HG02678 (cell line): ENCODE results near the gene RFTN2.
"Not testable (repeated sequence)": the region's sequence is repeated elsewhere in the genome, so short reads cannot be mapped to it uniquely, and the experiment has no call there.

ENCODE experiments used
- ATAC-seq: cut with Tn5 transposase; IDR thresholded peaks from one replicate; pipeline ENCODE4 v1.9.1; 2021; ENCODE audit warnings: mild to moderate bottlenecking, moderate library complexity; ENCODE audit not compliant: unreplicated experiment

Gene RFTN2

GRCh38 chr2:197675711-197676188 is 363 bp upstream of the RFTN2 start:
- no peak for ATAC-seq

- no peak for ATAC-seq
These were observed 796 bp downstream of the RFTN2 start for GRCh38 chr2:197674591-197674990.

GRCh38 chr2:197674060-197674459 is 1.3 kb downstream of the RFTN2 start:
- ATAC-seq: no peak

- no peak for ATAC-seq
These were observed 1.8 kb downstream of the RFTN2 start for GRCh38 chr2:197673606-197674005.

- ATAC-seq: no peak
These were observed 2.3 kb downstream of the RFTN2 start for GRCh38 chr2:197673106-197673505.

GRCh38 chr2:197672371-197672893 is 3.0 kb downstream of the RFTN2 start:
- no peak for ATAC-seq

GRCh38 chr2:197669077-197669476 is 6.3 kb downstream of the RFTN2 start:
- no peak for ATAC-seq

GRCh38 chr2:197668296-197668695 is 7.1 kb downstream of the RFTN2 start:
- no peak for ATAC-seq

GRCh38 chr2:197666277-197666676 is 9.1 kb downstream of the RFTN2 start:
- no peak for ATAC-seq

- ATAC-seq: no peak
These were observed 13.8 kb downstream of the RFTN2 start for GRCh38 chr2:197661626-197662025.

- ATAC-seq: no peak
These were observed 17.8 kb downstream of the RFTN2 start for GRCh38 chr2:197657562-197657961.

- ATAC-seq: no peak
These were observed 27.3 kb downstream of the RFTN2 start for GRCh38 chr2:197647961-197648690.

- no peak for ATAC-seq
These were observed 33.7 kb downstream of the RFTN2 start for GRCh38 chr2:197641666-197642065.

- ATAC-seq: not testable (repeated sequence)
These were observed 34.7 kb downstream of the RFTN2 start for GRCh38 chr2:197640571-197641122.

- no peak for ATAC-seq
These were observed 42.2 kb downstream of the RFTN2 start for GRCh38 chr2:197633109-197633657.

- ATAC-seq: peak; percentile 74
These were observed 47.3 kb downstream of the RFTN2 start for GRCh38 chr2:197628043-197628500.

- ATAC-seq: no peak
These were observed 48.3 kb downstream of the RFTN2 start for GRCh38 chr2:197626965-197627625.

GRCh38 chr2:197620133-197620532 is 55.3 kb downstream of the RFTN2 start:
- no peak for ATAC-seq

- no peak for ATAC-seq
These were observed 60.3 kb downstream of the RFTN2 start for GRCh38 chr2:197615016-197615652.

GRCh38 chr2:197614532-197614931 is 60.9 kb downstream of the RFTN2 start:
- ATAC-seq: no peak

GRCh38 chr2:197613509-197613987 is 61.8 kb downstream of the RFTN2 start:
- no peak for ATAC-seq
